ENCODE results near the gene RNF130.
A peak's percentile ranks its signal among the peaks of the same experiment; 100 is the strongest.

The RNF130 gene

DNA sequence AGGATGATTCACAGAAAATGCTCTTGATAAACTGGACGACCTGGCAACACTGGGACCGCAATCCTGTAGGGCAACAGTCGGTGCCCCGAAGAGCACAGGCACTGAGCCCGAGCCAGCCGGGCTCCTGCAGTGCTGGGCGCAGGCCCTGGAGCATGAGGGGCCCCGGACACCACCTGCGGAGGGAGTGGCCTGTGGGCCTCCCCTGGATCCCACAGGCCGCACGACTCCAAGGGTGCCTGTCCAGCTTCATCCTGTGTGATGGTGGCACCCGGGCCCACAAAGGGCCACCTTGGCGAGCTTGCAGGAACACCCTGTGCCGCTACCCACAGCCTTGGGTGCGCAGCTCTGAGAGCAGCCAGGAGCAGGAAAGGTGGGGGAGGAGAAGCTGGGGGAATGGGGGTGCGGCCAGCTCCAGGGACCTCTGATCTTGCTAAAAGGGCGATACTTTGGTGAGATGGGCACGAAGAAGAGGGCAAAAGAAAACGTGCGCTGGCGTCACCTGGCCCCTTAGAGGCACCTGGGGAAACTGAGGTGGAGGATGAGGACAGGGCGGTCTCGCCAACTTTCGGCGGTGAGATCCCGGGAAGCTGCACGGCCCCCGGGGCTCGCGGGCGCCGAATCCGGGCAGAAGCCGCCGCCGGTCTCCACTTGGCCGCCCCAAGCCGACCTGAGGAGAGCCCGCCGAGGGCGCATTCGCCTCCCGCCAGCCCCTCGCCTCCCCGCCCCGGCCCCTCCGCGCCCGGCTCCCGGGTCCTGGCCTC lies 164.6 kb downstream of the RNF130 start (continued):
- TF ChIP-seq ZNF10 (tag by site-specific recombination; IDR thresholded peaks at IDR 0.05) (no peak), ZNF175 (tag by site-specific recombination; IDR thresholded peaks at IDR 0.05) (no peak), ZNF354C (tag by site-specific recombination; IDR thresholded peaks at IDR 0.05; ENCODE audit: borderline replicate concordance, low read depth) (no peak), HOXD13 (CRISPR knock-in tag; IDR thresholded peaks at IDR 0.05; ENCODE audit: borderline replicate concordance) (no peak), TCF7L2 (IDR thresholded peaks at IDR 0.05; ENCODE audit: borderline replicate concordance, low read depth, low read length) (no peak), ZNF184 (tag by site-specific recombination; IDR thresholded peaks at IDR 0.05) (no peak), ZFP69B (tag by site-specific recombination; IDR thresholded peaks at IDR 0.05) (0 out of 2 replicates have a peak, but pooled peaks have one; percentile 46)
- TF ChIP-seq, protein P1, sequence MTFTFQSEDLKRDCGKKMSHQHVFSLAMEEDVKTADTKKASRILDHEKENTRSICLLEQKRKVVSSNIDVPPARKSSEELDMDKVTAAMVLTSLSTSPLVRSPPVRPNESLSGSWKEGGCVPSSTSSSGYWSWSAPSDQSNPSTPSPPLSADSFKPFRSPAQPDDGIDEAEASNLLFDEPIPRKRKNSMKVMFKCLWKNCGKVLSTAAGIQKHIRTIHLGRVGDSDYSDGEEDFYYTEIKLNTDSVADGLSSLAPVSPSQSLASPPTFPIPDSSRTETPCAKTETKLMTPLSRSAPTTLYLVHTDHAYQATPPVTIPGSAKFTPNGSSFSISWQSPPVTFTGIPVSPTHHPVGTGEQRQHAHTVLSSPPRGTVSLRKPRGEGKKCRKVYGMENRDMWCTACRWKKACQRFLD (tag by site-specific recombination; IDR thresholded peaks at IDR 0.05): no peak

- no peaks in the 10 kb centered on the region for H3K9me3 ChIP-seq (ENCODE audit: control insufficient read depth, insufficient read depth, low read depth, low read length)
- ChIA-PET POLR2A (interaction anchor here (0.6 kb wide), 3 partner anchors 84 to 283 kb away, joined by 3 read pairs; partner anchors contain the start of gene HNRNPH1), CTCF (interaction anchor here (0.6 to 1.3 kb wide), 2 partner anchors 29 to 142 kb away, joined by 3 read pairs; no protein-coding TSS in a partner anchor)
- H3K36me3 ChIP-seq (ENCODE audit: control insufficient read depth in 2 of 2, insufficient read depth in 1 of 2, low read length in 2 of 2): peaks cover 18 to 43% of the 10 kb centered on the region in 2 experiments; a peak in 2 of 3 replicates
- no peak overlapping the region for H3K27ac ChIP-seq (ENCODE audit: extremely low read depth, low read depth, low read length)
- no peak overlapping the region; the same call in 1 of the 2 replicates for H3K4me3 ChIP-seq (ENCODE audit: low read depth, low read length)
- H3K4me1 ChIP-seq (ENCODE audit: control insufficient read depth, insufficient read depth, low read length): peaks cover 3% of the 10 kb centered on the region; the same call in 1 of the 2 replicates
- TF ChIP-seq ZNF248 (tag by site-specific recombination; IDR thresholded peaks at IDR 0.05) (no peak), ZIC2 (tag by site-specific recombination; IDR thresholded peaks at IDR 0.05) (no peak), ZNF426 (tag by site-specific recombination; IDR thresholded peaks at IDR 0.05) (no peak), KLF10 (tag by site-specific recombination; IDR thresholded peaks at IDR 0.05) (no peak), ZNF549 (tag by site-specific recombination; IDR thresholded peaks at IDR 0.05) (no peak), ZSCAN23 (tag by site-specific recombination; IDR thresholded peaks at IDR 0.05) (no peak), PRDM2 (tag by site-specific recombination; IDR thresholded peaks at IDR 0.05; ENCODE audit: borderline replicate concordance) (no peak), ZNF169 (tag by site-specific recombination; IDR thresholded peaks at IDR 0.05) (no peak), ZEB2 (tag by site-specific recombination; IDR thresholded peaks at IDR 0.05) (no peak), ZFP69B (tag by site-specific recombination; IDR thresholded peaks at IDR 0.05) (no peak), ZSCAN4 (tag by site-specific recombination; IDR thresholded peaks at IDR 0.05) (no peak), ZXDB (tag by site-specific recombination; IDR thresholded peaks at IDR 0.05) (no peak), KLF9 (tag by site-specific recombination; IDR thresholded peaks at IDR 0.05; ENCODE audit: low read depth) (no peak), MEIS1 (CRISPR knock-in tag; IDR thresholded peaks at IDR 0.05; ENCODE audit: borderline replicate concordance) (no peak)
- TF ChIP-seq, protein P1 (tag by site-specific recombination; IDR thresholded peaks at IDR 0.05): no peak
Observed at GRCh38 chr5:179906294-179906794, 165.2 kb downstream of the RNF130 start.

Data from HEK293 (cell line).